NB4 (cell line): ENCODE data around the gene TNFAIP8L2.

Source experiments
- DNase-seq: peaks from one replicate; pipeline ENCODE4 v3.0.0; 2010; ENCODE audit warnings: low read depth
- H3K4me3 ChIP-seq: one replicate; pipeline ENCODE4 v1.5.1; 2011; ENCODE audit warnings: mild to moderate bottlenecking, low read depth, low read length, moderate library complexity
- CTCF ChIP-seq: IDR thresholded peaks from one replicate; pipeline ENCODE4 v1.5.1; 2012; ENCODE audit warnings: low read depth, low read length
- MAX ChIP-seq: IDR thresholded peaks from 2 replicates; pipeline ENCODE4 v1.6.1; 2011; ENCODE audit warnings: low read depth, low read length
- MYC ChIP-seq: IDR thresholded peaks from 2 replicates; pipeline ENCODE4 v1.6.1; 2011; ENCODE audit warnings: low read depth, low read length
- POLR2A ChIP-seq: IDR thresholded peaks from 2 replicates; pipeline ENCODE4 v1.6.1; 2011; ENCODE audit warnings: mild to moderate bottlenecking; ENCODE audit not compliant: insufficient read length; ENCODE audit errors: extremely low read depth

TNFAIP8L2 gene

DNA sequence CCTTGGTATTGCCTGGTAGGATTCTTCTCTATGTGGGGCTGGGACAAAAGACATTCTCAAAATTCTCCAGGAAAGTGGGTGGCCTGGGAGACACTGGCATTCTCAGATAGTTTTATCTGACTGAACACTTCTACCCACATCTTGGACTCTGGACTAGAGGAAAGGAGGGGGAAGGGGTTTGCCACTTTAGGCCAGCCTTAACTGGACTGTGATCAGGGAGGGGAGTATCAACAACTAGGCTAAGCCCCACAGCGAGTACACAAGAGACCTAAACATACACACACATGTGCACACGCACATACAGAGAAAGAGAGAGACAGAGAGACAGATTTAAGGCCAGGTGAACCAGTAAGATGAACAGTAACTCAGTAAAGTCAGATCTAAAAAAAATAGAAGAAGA lies 8.8 kb upstream of the TNFAIP8L2 start:
- H3K4me3 ChIP-seq, result no peak overlapping the region
- no peak for DNase-seq
- no peak for TF ChIP-seq MAX
- no peak for TF ChIP-seq POLR2A
- TF ChIP-seq MYC, result no peak
- no peak for TF ChIP-seq CTCF

DNA sequence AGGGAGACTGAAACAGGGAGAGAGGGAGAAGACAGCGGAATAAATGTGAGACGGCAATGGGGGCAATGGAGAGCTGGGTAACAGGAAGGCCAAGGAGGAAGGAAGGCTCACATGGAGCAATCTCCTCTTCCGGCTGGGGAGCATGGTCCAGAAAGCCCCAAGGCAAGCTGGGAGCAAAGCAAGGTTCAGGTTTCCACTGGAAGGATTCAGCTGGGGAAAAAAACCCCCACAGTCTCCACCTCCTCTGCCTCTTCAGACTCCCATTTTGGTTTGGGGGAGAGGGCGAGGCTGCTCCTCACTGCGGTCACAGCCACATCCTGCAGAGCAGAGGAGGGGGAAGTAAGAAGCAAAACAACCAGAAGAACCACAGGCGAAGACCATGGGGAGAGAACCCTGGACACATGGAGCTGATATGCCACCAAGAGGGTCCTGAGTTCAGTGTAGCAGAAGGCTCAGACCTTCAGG lies 650 bp downstream of the TNFAIP8L2 start:
- peak overlapping the region; percentile 93 for H3K4me3 ChIP-seq
- peak; percentile 48 for TF ChIP-seq POLR2A
- peak; percentile 71 for TF ChIP-seq MAX
- TF ChIP-seq CTCF, result no peak
- peak; percentile 94 for TF ChIP-seq MYC
- peak; percentile 96 for DNase-seq

DNA sequence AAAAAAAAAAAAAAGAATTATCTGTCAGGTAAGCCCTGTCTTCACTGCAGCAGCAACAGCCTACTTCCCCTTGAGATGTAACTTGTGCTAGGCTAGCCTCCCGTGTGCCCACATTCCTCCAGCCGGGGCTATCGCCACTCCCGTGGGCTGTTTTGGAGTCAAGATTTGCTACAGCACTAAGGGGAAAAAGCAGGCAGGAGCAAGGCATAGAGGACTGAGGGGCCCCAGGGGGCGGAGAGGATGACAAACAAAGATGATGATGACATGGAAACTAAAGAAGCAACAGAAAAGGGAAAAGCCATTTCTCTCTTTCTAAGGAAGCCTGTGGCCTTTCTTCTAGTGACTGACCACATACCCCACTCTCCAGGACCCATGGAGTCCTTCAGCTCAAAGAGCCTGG lies 1.9 kb downstream of the TNFAIP8L2 start:
- no peak for TF ChIP-seq POLR2A
- no peak for TF ChIP-seq CTCF
- TF ChIP-seq MAX, result no peak
- TF ChIP-seq MYC, result no peak
- H3K4me3 ChIP-seq, result peak overlapping the region; percentile 43
- DNase-seq, result peak; percentile 64

DNA sequence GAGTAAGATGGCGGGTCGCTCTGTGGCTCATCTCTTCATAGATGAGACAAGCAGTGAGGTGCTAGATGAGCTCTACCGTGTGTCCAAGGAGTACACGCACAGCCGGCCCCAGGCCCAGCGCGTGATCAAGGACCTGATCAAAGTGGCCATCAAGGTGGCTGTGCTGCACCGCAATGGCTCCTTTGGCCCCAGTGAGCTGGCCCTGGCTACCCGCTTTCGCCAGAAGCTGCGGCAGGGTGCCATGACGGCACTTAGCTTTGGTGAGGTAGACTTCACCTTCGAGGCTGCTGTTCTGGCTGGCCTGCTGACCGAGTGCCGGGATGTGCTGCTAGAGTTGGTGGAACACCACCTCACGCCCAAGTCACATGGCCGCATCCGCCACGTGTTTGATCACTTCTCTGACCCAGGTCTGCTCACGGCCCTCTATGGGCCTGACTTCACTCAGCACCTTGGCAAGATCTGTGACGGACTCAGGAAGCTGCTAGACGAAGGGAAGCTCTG lies 2.4 kb downstream of the TNFAIP8L2 start:
- TF ChIP-seq POLR2A, result no peak
- no peak for TF ChIP-seq CTCF
- TF ChIP-seq MAX, result no peak
- DNase-seq, result peak; percentile 66
- peak overlapping the region; percentile 43 for H3K4me3 ChIP-seq

DNA sequence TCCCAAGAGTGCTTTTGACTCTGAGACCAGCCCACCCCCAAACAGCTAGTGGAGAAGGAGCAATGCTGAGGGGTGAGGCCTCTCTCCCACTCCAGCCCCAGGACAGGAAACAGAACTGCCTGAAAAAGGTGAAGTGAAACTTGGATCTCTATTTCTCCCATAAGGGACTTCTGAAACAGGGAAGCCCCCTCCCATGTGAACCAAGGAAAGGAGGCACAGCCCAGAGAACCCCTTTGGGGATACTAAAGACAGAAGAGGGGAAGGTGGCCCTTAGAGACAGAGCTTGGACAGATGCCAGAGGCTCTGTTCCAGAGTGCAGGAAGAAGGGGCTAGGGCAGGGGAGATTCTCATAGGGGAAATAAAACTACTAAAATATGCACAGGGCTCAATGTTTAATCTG lies 2.9 kb downstream of the TNFAIP8L2 start:
- no peak for TF ChIP-seq CTCF
- TF ChIP-seq MYC, result no peak
- TF ChIP-seq MAX, result no peak
- TF ChIP-seq POLR2A, result no peak
- peak; percentile 77 for DNase-seq
- peak overlapping the region; percentile 43 for H3K4me3 ChIP-seq

- no peak for DNase-seq
- TF ChIP-seq CTCF (no peak), POLR2A (no peak), MYC (no peak), MAX (no peak)
- peak overlapping the region; percentile 100 for H3K4me3 ChIP-seq
Observed at GRCh38 chr1:151164732-151165280, 8.4 kb downstream of the TNFAIP8L2 start.
